Measurements from ENCODE around the gene KLF2.
"Not testable (repeated sequence)": the region's sequence is repeated elsewhere in the genome, so short reads cannot be mapped to it uniquely, and the experiment has no call there.

The KLF2 gene

GRCh38 chr19:16297575-16298178 is 26.9 kb upstream of the KLF2 start:
- H3K4me3 ChIP-seq (ENCODE audit: low read length) = no peak overlapping the region
- TF ChIP-seq CTCF (conservative IDR thresholded peaks at IDR 0.05; ENCODE audit: low read depth, low read length) = no peak
- DNase-seq (ENCODE audit: low read depth) = no peak

GRCh38 chr19:16298334-16298733 is 26.3 kb upstream of the KLF2 start:
- DNase-seq (ENCODE audit: low read depth) = no peak
- H3K4me3 ChIP-seq (ENCODE audit: low read length) = no peak overlapping the region
- TF ChIP-seq CTCF (conservative IDR thresholded peaks at IDR 0.05; ENCODE audit: low read depth, low read length) = no peak

GRCh38 chr19:16301999-16302694 is 22.5 kb upstream of the KLF2 start:
- no peak for DNase-seq (ENCODE audit: low read depth)
- no peak overlapping the region for H3K4me3 ChIP-seq (ENCODE audit: low read length)
- no peak for TF ChIP-seq CTCF (conservative IDR thresholded peaks at IDR 0.05; ENCODE audit: low read depth, low read length)

GRCh38 chr19:16303755-16304154 is 20.9 kb upstream of the KLF2 start:
- no peak for DNase-seq (ENCODE audit: low read depth)
- no peak for TF ChIP-seq CTCF (conservative IDR thresholded peaks at IDR 0.05; ENCODE audit: low read depth, low read length)
- H3K4me3 ChIP-seq (ENCODE audit: low read length) = no peak overlapping the region

GRCh38 chr19:16304511-16304910 is 20.1 kb upstream of the KLF2 start:
- not testable (repeated sequence) for H3K4me3 ChIP-seq (ENCODE audit: low read length); DNase-seq (ENCODE audit: low read depth)

- not testable (repeated sequence) for H3K4me3 ChIP-seq (ENCODE audit: low read length); DNase-seq (ENCODE audit: low read depth)
Observed at GRCh38 chr19:16305060-16305459, 19.6 kb upstream of the KLF2 start.

- TF ChIP-seq CTCF (conservative IDR thresholded peaks at IDR 0.05; ENCODE audit: low read depth, low read length) = no peak
- DNase-seq (ENCODE audit: low read depth) = no peak
- no peak overlapping the region for H3K4me3 ChIP-seq (ENCODE audit: low read length)
Observed at GRCh38 chr19:16306728-16307402, 17.8 kb upstream of the KLF2 start.

GRCh38 chr19:16308081-16308480 is 16.5 kb upstream of the KLF2 start:
- no peak overlapping the region for H3K4me3 ChIP-seq (ENCODE audit: low read length)
- no peak for TF ChIP-seq CTCF (conservative IDR thresholded peaks at IDR 0.05; ENCODE audit: low read depth, low read length)
- no peak for DNase-seq (ENCODE audit: low read depth)

Measured in retinal pigment epithelial cell (primary cell).